GM12878 (cell line): ENCODE data around the gene TMEM45A. TPM values are rescaled to one million over a fixed set of nuclear protein-coding genes. Genes with fewer than 3 reads are reported as not detected.
"Not testable (repeated sequence)": the region's sequence is repeated elsewhere in the genome, so short reads cannot be mapped to it uniquely, and the experiment has no call there.

Experiments used
- ATAC-seq: fragments of 200-7000 bp; cut with Tn5 transposase; 3 replicates; pipeline ENCODE4 v1.9.1; 2020; ENCODE audit warnings: mild to moderate bottlenecking, moderate library complexity
- BruUV-seq: library from RNA; stranded (reverse); fragments of 400-500 nt; replicated peaks from 2 replicates; lab custom pipeline; 2021; lab: Mats Ljungman, UMichigan
- CTCF ChIA-PET: fragments of 300-600 bp; sonication (Branson Sonifier 250); formaldehyde crosslinking; extraction: SDS; loops from one replicate; lab custom pipeline; 2021; ENCODE audit warnings: inconsistent platforms; lab: Yijun Ruan, JAX
- POLR2A ChIA-PET: fragments of 350-600 bp; formaldehyde crosslinking; extraction: SDS; loops from one replicate; lab custom pipeline; 2021; ENCODE audit warnings: inconsistent platforms; lab: Charles Lee
- RAD21 ChIA-PET: fragments of 300-600 bp; sonication (Branson Sonifier 250); formaldehyde crosslinking; loops from one replicate; lab custom pipeline; 2023; ENCODE audit warnings: antibody characterized with exemption; ENCODE audit not compliant: unreplicated experiment; lab: Charles Lee
- SMC1A ChIA-PET: fragments of 300-600 bp; sonication (Branson Sonifier 250); formaldehyde crosslinking; loops from one replicate; lab custom pipeline; 2023; ENCODE audit not compliant: unreplicated experiment, uncharacterized antibody; lab: Charles Lee
- DNase-seq: peaks from one replicate; pipeline ENCODE4 v3.0.0-alpha.2; 2011; ENCODE audit warnings: low read depth, low spot score
- FAIRE-seq: peaks from 3 replicates; lab custom pipeline; 2011; peaks lifted over from hg19 to GRCh38; lab: Jason Lieb, UNC
- H2AFZ ChIP-seq: 2 replicates; pipeline ENCODE4 v1.6.0; 2011; ENCODE audit warnings: low read depth, low read length, control low read depth; ENCODE audit not compliant: control insufficient read depth
- H3K27ac ChIP-seq: 2 replicates; pipeline ENCODE4 v1.5.1; 2011; ENCODE audit warnings: control low read depth; ENCODE audit not compliant: control insufficient read depth, insufficient read depth
- H3K27me3 ChIP-seq, 2 experiments: replicated peaks in 1 of 2; 2 replicates each; pipeline versions ENCODE4 v1.6.0 to v1.6.1; 2011; ENCODE audit warnings: low read length in 1 of 2; ENCODE audit not compliant: control insufficient read depth in 2 of 2, insufficient read depth in 2 of 2
- H3K36me3 ChIP-seq, 2 experiments: 2 replicates each; pipeline ENCODE4 v1.5.1; 2011; ENCODE audit warnings: low read length in 1 of 2; ENCODE audit not compliant: control insufficient read depth in 2 of 2, insufficient read depth in 2 of 2
- H3K4me1 ChIP-seq: 2 replicates; pipeline ENCODE4 v1.6.1; 2011; ENCODE audit warnings: mild to moderate bottlenecking, low read length, moderate library complexity, mixed read lengths; ENCODE audit not compliant: control insufficient read depth, insufficient read depth
- H3K4me2 ChIP-seq: 2 replicates; pipeline ENCODE4 v1.6.0; 2011; ENCODE audit warnings: control low read depth; ENCODE audit not compliant: control insufficient read depth, insufficient read depth
- H3K4me3 ChIP-seq: fragments of 200-600 bp; sonication (generic); 2 replicates; pipeline ENCODE4 v1.5.1; 2016
- H3K79me2 ChIP-seq: 2 replicates; pipeline ENCODE4 v1.6.0; 2011; ENCODE audit warnings: low read length; ENCODE audit not compliant: control insufficient read depth, insufficient read depth
- H3K9ac ChIP-seq: 2 replicates; pipeline ENCODE4 v1.8.0; 2011; ENCODE audit warnings: low read length, control low read depth, mixed read lengths; ENCODE audit not compliant: control insufficient read depth, insufficient read depth
- H3K9me3 ChIP-seq: replicated peaks from 3 replicates; pipeline ENCODE4 v1.5.1; 2011; ENCODE audit warnings: mild to moderate bottlenecking, low read length; ENCODE audit not compliant: control insufficient read depth, insufficient read depth
- H4K20me1 ChIP-seq: 2 replicates; pipeline ENCODE4 v1.6.0; 2011; ENCODE audit not compliant: control insufficient read depth, insufficient read depth
- BHLHE40 ChIP-seq, 2 experiments: fragments of 450-650 bp in 1 of 2; IDR thresholded peaks; 2 replicates each; pipeline ENCODE4 v1.6.1; 2011 to 2017; ENCODE audit warnings: low read depth in 2 of 2, borderline replicate concordance in 1 of 2, improper control_type of control experiment in 1 of 2, low read length in 1 of 2, mild to moderate bottlenecking in 1 of 2
- EGR1 ChIP-seq, 2 experiments: IDR thresholded peaks; 1 replicate in 1 of 2; 2 replicates in 1 of 2; pipeline ENCODE4 v1.6.1; 2011 to 2012; ENCODE audit warnings: low read depth in 2 of 2, low read length in 2 of 2, borderline replicate concordance in 1 of 2, mild to moderate bottlenecking in 1 of 2, moderate library complexity in 1 of 2
- ELK1 ChIP-seq: IDR thresholded peaks from 2 replicates; pipeline ENCODE4 v1.6.1; 2012; ENCODE audit warnings: low read depth, low read length, improper control_type of control experiment
- HCFC1 ChIP-seq: fragments of 150-350 bp; IDR thresholded peaks from 2 replicates; pipeline ENCODE4 v1.6.1; 2014; ENCODE audit warnings: low read length
- KDM1A ChIP-seq: fragments of 200-600 bp; sonication (generic); IDR thresholded peaks from 2 replicates; pipeline ENCODE4 v1.6.1; 2016; ENCODE audit warnings: borderline replicate concordance
- PKNOX1 ChIP-seq: fragments of 450-650 bp; IDR thresholded peaks from 2 replicates; pipeline ENCODE4 v1.6.1; 2016; ENCODE audit warnings: mild to moderate bottlenecking
- RAD51 ChIP-seq: fragments of 450-650 bp; IDR thresholded peaks from 2 replicates; pipeline ENCODE4 v1.6.1; 2016; ENCODE audit warnings: moderate library complexity, mild to moderate bottlenecking, inconsistent platforms
- RBBP5 ChIP-seq: fragments of 200-600 bp; sonication (generic); conservative IDR thresholded peaks from 2 replicates; pipeline ENCODE4 v1.6.1; 2016
- SIN3A ChIP-seq: IDR thresholded peaks from 2 replicates; pipeline ENCODE4 v1.6.1; 2012; ENCODE audit warnings: low read depth, low read length, improper control_type of control experiment
- ZBTB4 ChIP-seq: fragments of 450-650 bp; formaldehyde crosslinking; IDR thresholded peaks from 2 replicates; pipeline ENCODE4 v1.4.0; 2022; ENCODE audit warnings: mild to moderate bottlenecking, moderate library complexity
- WGBS: methylation state at CpG from one replicate; pipeline ENCODE4 v1.1.6; 2016; ENCODE audit warnings: low lambda C conversion rate; ENCODE audit not compliant: insufficient replicate concordance, insufficient coverage; ENCODE audit errors: missing lambda C conversion rate; 5-methylcytosine and 5-hydroxymethylcytosine counted together
- in situ Hi-C: fragments of 300-500 bp; cut with MboI; formaldehyde crosslinking; loops from 9 replicates; pipeline ENCODE4 v1.14.3; 2018; ENCODE audit warnings: mixed read lengths
- intact Hi-C: fragments of 100-400 bp; cut with micrococcal nuclease; formaldehyde crosslinking; loops from one replicate; pipeline ENCODE4 v1.14.2; 2022; ENCODE audit not compliant: unreplicated experiment
- polyA plus RNA-seq, 11 experiments: library from polyadenylated mRNA; depleted of rRNA in 4 of 11; unstranded in 6 of 11; stranded (reverse) in 5 of 11; fragments of >200 nt; fragmentation: Nextera tagmentation in 4 of 11; fragmentation: Illumina TruSeq in 1 of 11; extraction: Ambion mirVana in 4 of 11; extraction: Trizol in 1 of 11; gene quantifications; 1 replicate in 1 of 11; 2 replicates in 10 of 11; pipeline versions ENCODE4 v1.2.1 to v1.2.3, GENCODE V29; 2011 to 2016; ENCODE audit warnings: inconsistent platforms in 2 of 11, missing spikeins in 2 of 11, low read depth in 1 of 11
- total RNA-seq, 4 experiments: library from RNA; depleted of rRNA in 3 of 4; stranded (reverse); fragments of >200 nt in 3 of 4; fragmentation: Illumina TruSeq in 1 of 4; extraction: Trizol in 1 of 4; gene quantifications; 2 replicates each; pipeline versions ENCODE4 v1.2.1 to v1.2.3, GENCODE V29; 2013 to 2021

TMEM45A gene
- total and polyA plus RNA-seq, 10 of the 15 experiments (the other 5 are each of a cell fraction or from before 2014, with no cell fraction given) = 0.34 to 5.3 (median 0.83) TPM

- H3K36me3 ChIP-seq, RAD21 ChIA-PET, H3K4me2 ChIP-seq, H3K27ac ChIP-seq, H3K9me3 ChIP-seq, intact Hi-C loops, H3K9ac ChIP-seq, H2AFZ ChIP-seq, FAIRE-seq, H3K79me2 ChIP-seq, in situ Hi-C loops, POLR2A ChIA-PET, H3K27me3 ChIP-seq, H3K4me1 ChIP-seq, H4K20me1 ChIP-seq, BruUV-seq, H3K4me3 ChIP-seq, DNase-seq, ATAC-seq: not testable (repeated sequence)
- 0 out of 4 replicates have a peak, but pooled peaks of 1 of the 2 experiments have one; percentile 5 for TF ChIP-seq BHLHE40 (IDR thresholded peaks at IDR 0.05; ENCODE audit: borderline replicate concordance in 1 of 2, low read depth in 2 of 2, low read length in 1 of 2)
- peak; percentile 38; the same call in 1 of the 2 replicates for TF ChIP-seq RAD51
- SMC1A ChIA-PET = interaction anchor here (2.0 to 2.4 kb wide), 3 partner anchors 12 to 214 kb away, joined by 4 to 14 read pairs (median 6); no protein-coding TSS in a partner anchor
- 65% methylated on average over 10 of the region's 10 CpGs for WGBS
- CTCF ChIA-PET = interaction anchor here (15.4 kb wide), 1 partner anchor 118 kb away, joined by 462 read pairs; no protein-coding TSS in a partner anchor
These were observed 89.7 kb downstream of the TMEM45A start for GRCh38 chr3:100582157-100582556.

- DNase-seq = no peak
- CTCF ChIA-PET = interaction anchor here (15.4 kb wide), 1 partner anchor 120 kb away, joined by 462 read pairs; no protein-coding TSS in a partner anchor
- WGBS = 63% methylated on average over 3 of the region's 3 CpGs
- H3K4me3 ChIP-seq = no peak overlapping the region
- POLR2A ChIA-PET = no interaction called here
- no peaks in the 10 kb centered on the region for H3K27me3 ChIP-seq
- FAIRE-seq = no peak
- no peak for ATAC-seq
- no peaks in the 10 kb centered on the region; the same call in none of the 3 replicates for H3K9me3 ChIP-seq
- no peaks in the 10 kb centered on the region for H3K36me3 ChIP-seq
- H3K27ac ChIP-seq = no peak overlapping the region
- H3K4me2 ChIP-seq = no peak overlapping the region
- in situ Hi-C loops (no loop called here), intact Hi-C loops (no loop called here)
- no peaks in the 10 kb centered on the region for H3K79me2 ChIP-seq
- no TSS peak for BruUV-seq
- H2AFZ ChIP-seq = no peak overlapping the region
- H3K4me1 ChIP-seq = no peaks in the 10 kb centered on the region
- SMC1A ChIA-PET = interaction anchor here (0.6 to 2.0 kb wide), 3 partner anchors 118 to 123 kb away, joined by 3 to 14 read pairs (median 3); no protein-coding TSS in a partner anchor
- no peaks in the 10 kb centered on the region for H4K20me1 ChIP-seq
- RAD21 ChIA-PET = interaction anchor here (0.9 to 9.5 kb wide), 3 partner anchors 118 to 267 kb away, joined by 3 to 231 read pairs (median 3); no protein-coding TSS in a partner anchor
- H3K9ac ChIP-seq = no peak overlapping the region
- TF ChIP-seq PKNOX1 (no peak), EGR1 (IDR thresholded peaks at IDR 0.05; ENCODE audit: borderline replicate concordance in 1 of 2, low read depth in 2 of 2, low read length in 2 of 2) (no peak), SIN3A (no peak), HCFC1 (no peak), KDM1A (no peak), ELK1 (no peak), RBBP5 (no peak), ZBTB4 (CRISPR knock-in tag) (no peak)
These were observed 91.8 kb downstream of the TMEM45A start for GRCh38 chr3:100584101-100584660.
